IPS DF 4.7 (cell line): ENCODE data around the gene ITGAV.

Source experiments
- DNase-seq: peaks from one replicate; pipeline ENCODE4 v3.0.0-alpha.2; 2013; ENCODE audit warnings: low spot score; ENCODE audit errors: extremely low read depth

ITGAV gene

GRCh38 chr2:186612026-186612425, 22.2 kb downstream of the ITGAV start:
- no peak for DNase-seq

DNA sequence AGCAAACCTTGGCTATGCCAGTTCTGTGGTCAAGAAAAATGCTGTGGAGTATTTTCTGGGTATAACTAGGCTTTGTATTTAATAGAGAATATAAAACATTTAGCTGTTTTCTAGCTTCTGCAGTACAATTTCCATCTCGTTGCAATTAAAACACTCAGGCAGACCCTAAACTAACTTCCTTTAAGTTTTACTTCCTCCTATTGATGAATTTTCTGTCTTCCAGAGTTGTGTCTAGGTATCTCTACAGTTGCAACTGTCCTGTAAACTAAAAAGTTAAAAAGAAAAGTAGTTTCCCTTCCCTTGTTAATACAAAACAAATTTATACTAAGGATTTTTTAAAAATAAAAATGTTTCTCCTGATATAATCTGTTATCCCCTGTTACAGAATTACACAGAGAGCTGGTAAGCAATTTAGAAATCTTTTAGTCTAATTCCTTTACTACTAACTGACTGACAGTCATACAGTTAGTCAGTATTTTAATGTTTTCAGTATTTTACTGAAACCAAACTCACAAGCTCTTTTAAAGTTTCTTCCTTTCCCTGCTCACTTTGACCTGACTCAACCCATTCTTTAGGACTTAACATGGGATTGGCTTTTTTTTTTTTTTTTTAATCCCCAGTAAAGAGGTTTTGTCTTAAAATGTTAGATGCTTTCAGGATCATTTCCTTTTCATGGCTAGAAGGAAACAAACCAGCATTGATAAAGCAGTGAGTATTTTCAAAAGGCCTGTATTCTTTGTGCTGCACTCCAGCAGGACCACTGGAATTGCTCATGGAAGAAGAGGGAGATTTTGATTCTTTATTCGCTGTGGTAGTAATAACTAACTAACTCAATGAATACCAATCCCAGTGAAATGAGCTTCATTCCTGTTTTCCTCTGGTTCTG, 22.9 kb downstream of the ITGAV start:
- DNase-seq: no peak

- DNase-seq: no peak
Measured at GRCh38 chr2:186614373-186614772, 24.5 kb downstream of the ITGAV start.

DNA sequence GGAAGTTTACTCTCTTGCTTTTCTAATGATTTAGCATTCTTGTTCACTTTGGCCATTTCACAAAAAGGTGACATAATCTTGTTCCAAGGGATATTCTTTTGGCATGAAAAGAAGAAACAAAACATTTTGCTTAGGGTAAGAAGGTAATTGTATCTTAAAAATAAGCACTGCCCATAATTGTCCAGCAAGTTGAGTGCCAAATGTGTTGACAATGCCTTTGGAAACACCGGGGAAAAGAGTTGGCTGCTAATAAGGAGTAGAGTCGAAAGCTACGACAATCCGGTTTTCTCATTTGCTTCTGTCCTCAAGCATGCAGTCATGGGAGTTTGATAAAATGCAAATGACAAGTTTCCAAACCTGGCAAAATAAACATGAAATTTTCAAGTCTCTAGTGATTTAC, 27.3 kb downstream of the ITGAV start:
- no peak for DNase-seq

DNA sequence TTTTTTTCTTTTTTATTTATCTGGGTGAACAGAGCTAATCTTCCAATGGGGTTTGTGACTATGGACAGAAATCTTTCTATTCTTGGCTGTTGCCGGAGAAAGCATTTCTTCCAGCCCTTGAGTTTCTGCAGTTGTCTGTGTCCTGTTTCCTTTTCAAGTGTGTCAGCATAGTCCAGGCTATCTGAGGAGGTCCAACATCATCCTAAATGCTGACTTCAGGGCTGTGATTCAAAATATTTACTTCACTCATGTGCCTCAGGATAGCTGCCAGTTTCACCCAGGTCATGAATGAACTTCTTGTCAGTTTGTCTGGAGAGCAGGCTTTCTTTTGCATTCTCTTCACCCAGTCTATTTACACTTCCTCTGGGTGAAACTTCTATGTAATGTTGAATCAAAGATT, 27.9 kb downstream of the ITGAV start:
- DNase-seq: no peak

GRCh38 chr2:186618696-186619095, 28.8 kb downstream of the ITGAV start:
- no peak for DNase-seq

GRCh38 chr2:186623084-186623483, 33.2 kb downstream of the ITGAV start:
- no peak for DNase-seq

DNA sequence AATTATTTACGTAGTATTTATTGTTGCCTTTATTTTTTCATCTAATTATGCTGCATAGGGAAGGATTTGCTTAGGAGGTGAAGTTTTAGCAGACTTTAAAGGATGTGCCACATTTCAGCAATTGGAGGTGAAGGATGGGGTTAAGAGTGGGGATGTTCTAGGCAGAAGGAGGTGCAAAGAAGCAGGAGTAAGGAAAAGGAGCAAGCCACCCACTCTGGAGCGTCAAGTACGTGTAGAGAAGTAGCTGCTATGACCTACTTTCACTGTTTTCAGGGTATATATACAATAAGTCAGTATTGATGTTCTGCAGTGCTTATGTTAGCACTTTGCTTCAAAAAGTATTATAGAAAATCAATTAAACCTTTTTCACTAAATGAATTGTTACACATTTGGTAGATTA, 34.4 kb downstream of the ITGAV start:
- no peak for DNase-seq

DNA sequence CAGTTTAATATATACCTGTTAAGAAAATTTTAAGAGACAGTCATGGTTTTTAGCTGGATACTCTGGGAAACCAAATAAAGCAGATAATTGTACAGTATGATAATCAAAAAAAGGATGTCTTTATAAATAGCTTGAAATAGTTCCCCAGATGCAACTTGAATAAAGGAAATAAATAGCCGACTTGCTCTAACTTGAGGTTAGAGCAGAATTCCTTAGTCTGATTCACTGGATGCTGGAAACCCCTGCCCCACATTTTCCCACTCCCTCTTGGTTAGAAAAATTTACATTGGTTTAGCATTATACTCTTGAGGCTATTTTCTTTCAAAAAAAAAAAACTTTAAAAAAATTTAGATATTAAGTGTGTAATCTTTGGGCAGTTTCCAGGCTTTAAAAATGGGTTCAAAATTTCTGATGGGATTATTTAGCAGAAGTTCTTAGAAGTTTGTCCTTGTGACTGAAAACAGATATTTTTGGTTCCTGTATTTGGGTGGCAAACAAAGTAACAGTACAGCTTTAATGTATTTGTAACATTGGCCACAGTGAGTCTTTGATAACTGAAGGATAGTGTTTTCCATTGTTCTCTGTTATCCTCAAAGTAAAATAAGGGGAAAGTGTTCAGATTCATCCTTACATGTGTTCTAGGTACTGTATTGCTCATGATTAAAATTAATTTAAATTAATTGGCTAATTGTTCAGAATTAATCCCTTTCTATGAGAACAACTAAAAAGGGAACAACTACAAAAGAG, 39.6 kb downstream of the ITGAV start:
- no peak for DNase-seq

DNA sequence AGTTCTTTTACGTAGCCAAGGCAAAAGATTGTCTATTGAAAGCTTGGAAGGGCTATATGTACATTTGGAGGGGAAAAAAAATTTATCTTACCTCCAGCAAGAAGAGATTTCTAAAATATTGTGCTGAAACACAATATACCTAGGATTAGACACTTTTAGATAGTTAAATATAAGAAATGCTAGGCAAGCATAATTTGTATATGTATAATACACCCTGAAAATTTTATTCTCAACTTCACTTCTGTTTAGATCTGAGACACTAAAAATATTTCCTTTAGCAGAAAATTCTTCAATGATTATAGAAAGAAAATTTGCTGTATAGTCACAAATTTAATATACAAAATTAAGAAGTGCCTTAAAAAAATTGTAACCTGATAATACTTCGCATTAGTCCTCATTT, 42.6 kb downstream of the ITGAV start:
- no peak for DNase-seq

DNA sequence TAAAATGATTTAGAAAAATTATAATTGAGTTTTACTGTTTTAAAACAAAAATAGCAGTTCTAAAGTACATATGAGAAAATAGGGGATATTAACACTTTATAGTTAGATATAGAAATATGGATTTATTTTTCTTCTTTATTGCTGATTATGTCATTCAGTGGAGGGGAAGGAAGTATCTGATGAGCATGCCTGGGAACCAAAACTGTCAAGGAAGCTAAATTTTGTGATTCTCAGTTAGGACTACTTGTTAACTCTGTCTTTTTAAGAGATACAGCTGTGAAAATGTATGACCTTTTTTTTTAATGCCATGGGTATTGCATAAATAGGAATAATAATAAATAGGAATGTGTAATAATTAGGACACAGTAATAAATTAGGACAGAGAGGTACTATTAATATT, 44.8 kb downstream of the ITGAV start:
- no peak for DNase-seq

- no peak for DNase-seq
Measured at GRCh38 chr2:186636800-186637496, 47.1 kb downstream of the ITGAV start.

GRCh38 chr2:186637497-186637800, 47.6 kb downstream of the ITGAV start:
- DNase-seq: no peak

DNA sequence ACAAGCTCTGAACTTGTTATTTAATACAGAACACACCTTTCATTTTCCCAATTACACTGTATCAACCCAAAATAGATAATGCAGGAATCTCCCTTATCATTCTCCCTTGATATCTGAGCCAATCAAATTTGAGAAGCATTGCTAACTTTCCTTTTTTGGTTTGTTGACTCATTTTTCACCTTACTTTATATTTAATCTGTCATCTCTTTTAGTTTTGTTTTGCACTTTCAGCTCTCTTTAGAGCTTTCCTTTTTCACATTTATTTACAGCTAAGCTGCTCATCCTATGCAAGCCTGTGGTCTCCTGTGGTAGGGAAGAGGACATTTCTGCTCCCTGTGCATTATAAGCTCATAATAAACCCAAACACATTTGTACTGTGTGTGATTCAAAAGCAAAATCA, 50.1 kb downstream of the ITGAV start:
- no peak for DNase-seq

- DNase-seq: no peak
Measured at GRCh38 chr2:186641132-186641806, 51.4 kb downstream of the ITGAV start.

DNA sequence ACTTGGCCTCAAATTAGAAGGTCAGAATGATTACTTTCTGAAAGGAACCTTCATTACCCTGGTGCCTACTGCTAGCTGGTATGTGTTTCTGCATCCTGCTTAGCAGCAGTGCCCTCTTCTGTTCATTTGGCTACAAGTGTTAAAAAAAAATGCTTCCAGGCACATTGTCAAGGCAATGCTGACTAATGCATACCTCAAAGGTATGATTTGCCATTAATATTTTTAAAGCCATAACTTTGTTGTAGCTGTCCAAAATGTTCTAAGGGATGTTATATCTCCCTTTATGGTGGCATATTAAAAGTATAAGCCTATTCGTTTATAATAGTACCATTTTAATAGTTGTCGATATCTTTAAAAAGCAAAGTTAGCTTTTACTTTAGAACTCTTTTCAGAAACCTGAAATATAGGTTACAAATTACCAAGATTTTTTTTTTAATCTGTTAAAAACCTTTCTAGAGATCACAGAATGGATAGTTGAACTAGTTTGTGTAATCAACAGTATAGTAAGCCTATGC, 52.0 kb downstream of the ITGAV start:
- DNase-seq: peak; percentile 33

- no peak for DNase-seq
Measured at GRCh38 chr2:186644791-186645190, 54.9 kb downstream of the ITGAV start.

DNA sequence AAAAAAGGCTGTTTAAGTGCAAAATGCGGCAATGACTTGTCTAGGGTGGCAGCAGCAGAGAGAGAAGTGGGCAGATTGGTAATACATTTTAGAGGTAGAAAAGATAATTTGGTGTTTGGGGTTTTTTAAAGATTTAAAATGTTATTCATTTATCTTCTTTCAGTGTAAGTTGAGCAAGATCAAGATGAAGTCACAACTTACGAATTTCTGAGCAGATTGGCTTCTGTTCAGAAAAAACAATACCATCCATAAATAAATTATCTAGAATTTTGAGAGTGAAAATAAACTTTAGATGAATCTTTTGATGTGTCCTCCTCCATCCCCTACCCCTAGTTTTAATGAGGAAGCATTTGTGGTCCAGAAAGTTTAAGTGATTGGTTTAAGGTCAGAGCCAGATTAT, 56.1 kb downstream of the ITGAV start:
- no peak for DNase-seq

- DNase-seq: no peak
Measured at GRCh38 chr2:186648130-186648529, 58.3 kb downstream of the ITGAV start.

DNA sequence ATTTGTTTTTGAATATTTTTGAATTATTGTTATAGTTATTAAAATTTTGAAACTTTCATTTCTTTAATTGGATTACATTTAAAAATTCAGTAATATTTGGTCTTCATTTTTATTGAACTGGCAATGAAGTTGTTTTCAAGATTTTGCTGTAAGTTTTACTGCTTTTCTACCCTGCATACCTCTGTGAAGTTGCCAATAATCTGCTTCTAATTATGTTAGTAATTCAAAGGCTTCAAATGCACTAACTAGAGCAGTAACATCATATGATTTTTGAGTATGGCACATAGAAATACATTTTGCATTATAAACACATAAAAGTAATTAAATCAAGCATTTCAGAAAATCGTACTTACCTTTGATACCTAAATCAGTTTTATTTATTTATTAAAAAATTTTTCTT, 63.7 kb downstream of the ITGAV start:
- no peak for DNase-seq

- DNase-seq: no peak
Measured at GRCh38 chr2:186659383-186659782, 69.5 kb downstream of the ITGAV start.
